ENCODE results near the gene CD4. TPM values are rescaled to one million over a fixed set of nuclear protein-coding genes. Genes with fewer than 3 reads are reported as not detected.

Gene CD4
- total and polyA plus RNA-seq, 8 donors, result 2.0 to 25.9 (median 7.3) TPM; not detected in 2

GRCh38 chr12:6852651-6853354 is 63.5 kb downstream of the CD4 start:
- peak; percentile 32 to 87 for DNase-seq
- WGBS, 5 donors, result 1 to 3% (median 1%) methylated on average over 17 to 18 of the region's 18 CpGs
- TF ChIP-seq EP300 (IDR thresholded peaks at IDR 0.05) (no peak), CTCF (IDR thresholded peaks at IDR 0.05) (peak in 1 of 7 experiments; percentile 3)
- Histone ChIP-seq H3K27me3 (no peaks in the 10 kb centered on the region), H3K27ac (peak overlapping the region; percentile 11 to 96 (median 94)), H3K4me1 (peaks cover 9 to 37% (median 25%) of the 10 kb centered on the region in 4 donors), H3K36me3 (peaks cover 26 to 43% (median 36%) of the 10 kb centered on the region in 4 donors), H3K9me3 (no peaks in the 10 kb centered on the region), H3K4me3 (peak overlapping the region; percentile 66 to 84 (median 66))
- intact Hi-C loops (cut with DNase I; ENCODE audit: low total_unique reads), result no loop called here

- H3K36me3 ChIP-seq, result peaks cover 34 to 46% (median 42%) of the 10 kb centered on the region in 4 donors
- peaks cover 9 to 37% (median 25%) of the 10 kb centered on the region in 4 donors for H3K4me1 ChIP-seq
- H3K4me3 ChIP-seq, result peak overlapping the region in 1 of 4 donors; percentile 67
- peak overlapping the region in 4 of 5 donors; percentile 88 to 96 (median 94) for H3K27ac ChIP-seq
- DNase-seq, result no peak
- 32 to 78% (median 45%) methylated on average over 1 of the region's 1 CpG for WGBS, 5 donors
- no peak for TF ChIP-seq CTCF (IDR thresholded peaks at IDR 0.05)
- TF ChIP-seq POLR2A (IDR thresholded peaks at IDR 0.05), result no peak
- TF ChIP-seq POLR2AphosphoS5 (IDR thresholded peaks at IDR 0.05), result no peak
- TF ChIP-seq EP300 (IDR thresholded peaks at IDR 0.05), result no peak
- H3K27me3 ChIP-seq, result no peaks in the 10 kb centered on the region
- intact Hi-C loops (cut with DNase I; ENCODE audit: low total_unique reads), result no loop called here
- H3K9me3 ChIP-seq, result no peaks in the 10 kb centered on the region
These were observed 64.3 kb downstream of the CD4 start for GRCh38 chr12:6853626-6854025.

GRCh38 chr12:6854036-6854435 is 64.7 kb downstream of the CD4 start:
- H3K27me3 ChIP-seq, result no peaks in the 10 kb centered on the region
- TF ChIP-seq CTCF (IDR thresholded peaks at IDR 0.05) (no peak), POLR2AphosphoS5 (IDR thresholded peaks at IDR 0.05) (no peak), EP300 (IDR thresholded peaks at IDR 0.05) (no peak), POLR2A (IDR thresholded peaks at IDR 0.05) (no peak)
- H3K9me3 ChIP-seq, result no peaks in the 10 kb centered on the region
- intact Hi-C loops (cut with DNase I; ENCODE audit: low total_unique reads), result no loop called here
- peaks cover 38 to 46% (median 44%) of the 10 kb centered on the region in 4 donors for H3K36me3 ChIP-seq
- no peak for DNase-seq
- H3K27ac ChIP-seq, result peak overlapping the region in 2 of 5 donors; percentile 95 to 96
- no peak overlapping the region for H3K4me3 ChIP-seq
- peaks cover 9 to 37% (median 25%) of the 10 kb centered on the region in 4 donors for H3K4me1 ChIP-seq
- 65 to 77% (median 68%) methylated on average over 6 of the region's 6 CpGs for WGBS, 5 donors

GRCh38 chr12:6855322-6855721 is 66.0 kb downstream of the CD4 start:
- no peak for TF ChIP-seq EP300 (IDR thresholded peaks at IDR 0.05)
- TF ChIP-seq POLR2AphosphoS5 (IDR thresholded peaks at IDR 0.05), result no peak
- TF ChIP-seq POLR2A (IDR thresholded peaks at IDR 0.05), result no peak
- no peak for TF ChIP-seq CTCF (IDR thresholded peaks at IDR 0.05)
- H3K4me3 ChIP-seq, result no peak overlapping the region
- DNase-seq, result no peak
- intact Hi-C loops (cut with DNase I; ENCODE audit: low total_unique reads), result no loop called here
- H3K27me3 ChIP-seq, result no peaks in the 10 kb centered on the region
- no peaks in the 10 kb centered on the region for H3K9me3 ChIP-seq
- H3K36me3 ChIP-seq, result peaks cover 51 to 53% (median 53%) of the 10 kb centered on the region in 4 donors
- H3K27ac ChIP-seq, result no peak overlapping the region
- peaks cover 9 to 31% (median 25%) of the 10 kb centered on the region in 4 donors for H3K4me1 ChIP-seq
- 89 to 93% (median 91%) methylated on average over 14 of the region's 14 CpGs for WGBS, 5 donors

All from stomach (tissue), 9 donors.